Activated naive CD4-positive, alpha-beta T cell (primary cell): ENCODE measurements around the gene ISM1.

ENCODE experiments used
- DNase-seq, 4 experiments: peaks; one replicate each; lab custom pipeline; 2025; lab: John Stamatoyannopoulos, UW

ISM1 gene

DNA sequence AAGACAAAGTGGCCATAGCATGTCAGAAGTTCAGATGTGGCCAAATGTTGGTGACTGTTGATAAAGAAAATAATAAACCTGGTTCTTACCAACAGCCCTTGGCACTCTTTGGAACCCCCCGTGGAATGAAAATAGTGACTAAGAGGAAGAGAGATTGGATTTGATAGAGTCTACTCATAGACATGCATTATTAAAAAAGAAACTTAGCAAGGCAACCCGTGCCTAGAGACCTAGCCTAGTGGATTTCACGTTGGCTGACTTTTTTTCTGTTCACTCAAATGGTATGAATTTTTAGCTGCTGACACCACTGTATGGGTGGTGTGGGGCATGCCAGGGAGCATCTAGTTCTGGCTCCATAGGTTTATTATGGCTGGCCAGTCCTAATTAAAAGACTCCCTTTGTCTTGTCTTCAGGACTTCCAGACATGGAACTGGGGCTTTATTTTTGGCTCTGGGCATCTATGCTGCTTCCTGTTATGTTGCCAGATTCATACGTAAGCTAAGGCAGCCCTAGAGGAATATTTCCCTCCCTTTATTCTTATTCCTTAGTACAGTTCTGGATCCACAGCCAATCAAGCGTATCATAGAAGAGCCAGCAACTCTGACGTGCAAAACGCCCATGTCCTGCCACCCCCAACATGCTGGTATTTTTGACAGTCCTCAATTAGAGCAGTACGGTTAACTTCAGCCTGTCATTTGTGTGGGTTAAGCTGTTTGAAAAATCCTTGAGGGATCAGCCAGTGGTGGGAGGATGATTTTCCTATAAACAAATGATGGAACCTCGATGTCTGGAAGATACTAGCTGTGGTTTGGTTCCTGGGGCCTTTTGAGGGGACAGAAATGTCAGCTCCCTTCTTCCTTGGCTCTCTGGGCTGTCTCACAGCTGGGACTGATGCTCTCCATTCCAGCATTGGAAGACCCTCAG lies 127.5 kb downstream of the ISM1 start:
- DNase-seq: no peak

DNA sequence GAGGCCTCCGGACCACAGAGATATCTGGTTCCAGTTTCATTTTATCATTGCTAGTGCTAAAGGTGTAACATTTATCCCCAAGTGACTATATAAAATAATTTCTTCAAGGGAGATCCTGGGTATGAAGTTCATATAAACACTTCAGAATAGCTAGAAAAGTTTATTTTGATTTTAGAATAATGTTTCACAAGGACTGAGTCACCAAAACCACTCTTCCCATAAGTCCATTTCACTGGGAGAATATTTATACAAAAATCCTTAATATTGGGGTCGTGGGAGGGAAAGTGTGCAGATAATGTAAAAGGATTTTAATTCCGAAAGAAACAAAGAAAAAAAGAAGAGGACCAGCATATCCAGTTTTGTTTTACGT lies 128.1 kb downstream of the ISM1 start:
- DNase-seq: no peak
